ENCODE measurements around the gene TSEN34.

Gene TSEN34

DNA sequence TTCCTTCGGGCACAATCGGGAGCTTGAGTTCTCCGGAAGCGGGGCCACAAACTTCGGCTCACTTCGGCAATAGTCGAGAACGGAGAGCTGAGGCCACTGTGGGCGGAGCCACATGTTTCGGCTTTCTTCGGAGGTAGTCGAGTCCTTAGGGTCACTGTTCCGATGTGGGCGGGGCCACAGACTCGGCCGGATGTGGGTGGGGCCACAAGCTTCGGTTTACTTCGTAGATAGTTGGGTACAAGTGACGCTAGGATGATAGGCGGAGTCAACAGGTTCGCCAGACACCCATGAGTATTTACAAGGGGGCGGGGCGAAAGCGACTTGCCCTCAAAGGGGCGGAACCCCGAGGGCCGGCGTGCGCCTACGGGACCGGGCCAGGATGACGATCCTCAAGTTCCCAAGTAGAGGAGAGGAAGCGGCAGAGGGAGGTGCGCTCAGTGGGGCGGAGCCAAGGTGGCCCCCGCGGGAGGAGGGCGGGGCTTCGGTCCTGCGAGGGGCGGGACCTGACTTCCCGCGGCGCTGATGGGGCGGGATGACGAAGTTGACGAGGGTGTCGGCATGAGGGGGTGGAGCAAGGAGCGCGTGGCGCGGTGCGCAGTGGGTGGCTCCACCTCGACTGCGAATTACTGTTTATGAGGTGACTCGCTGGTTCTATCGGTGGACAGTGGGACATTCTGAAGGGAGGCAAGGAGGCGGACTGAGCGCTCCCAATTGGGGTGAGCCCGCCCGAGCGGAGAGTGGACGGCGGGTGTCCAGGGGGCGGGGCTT lies 1.2 kb upstream of the TSEN34 start:
- no peaks in the 10 kb centered on the region for H3K9me3 ChIP-seq (ENCODE audit: control insufficient read depth, insufficient read depth, low read depth, low read length)
- ChIA-PET POLR2A (interaction anchor here (0.5 to 6.4 kb wide), 24 partner anchors 10 to 384 kb away, joined by 3 to 241 read pairs (median 4); partner anchors contain the start of genes CNOT3, LENG1, LENG8 and LENG9), CTCF (interaction anchor here (0.7 to 3.2 kb wide), 12 partner anchors 8 to 201 kb away, joined by 3 to 28 read pairs (median 5); no protein-coding TSS in a partner anchor)
- H3K36me3 ChIP-seq (ENCODE audit: control insufficient read depth in 2 of 2, insufficient read depth in 1 of 2, low read length in 2 of 2) = peaks cover 25 to 43% of the 10 kb centered on the region in 2 experiments
- peaks cover 14% of the 10 kb centered on the region for H3K4me1 ChIP-seq (ENCODE audit: control insufficient read depth, insufficient read depth, low read length)
- H3K4me3 ChIP-seq (ENCODE audit: low read depth, low read length) = peak overlapping the region; percentile 87
- H3K27ac ChIP-seq (ENCODE audit: extremely low read depth, low read depth, low read length) = peak overlapping the region; percentile 95
- TF ChIP-seq ZNF423 (tag by site-specific recombination; IDR thresholded peaks at IDR 0.05) (peak; percentile 82), IKZF3 (tag by site-specific recombination; IDR thresholded peaks at IDR 0.05) (peak; percentile 51; the same call in 1 of the 2 replicates), KLF7 (tag by site-specific recombination; IDR thresholded peaks at IDR 0.05; ENCODE audit: borderline replicate concordance) (peak; percentile 73; the same call in 1 of the 2 replicates), ZNF2 (tag by site-specific recombination; IDR thresholded peaks at IDR 0.05) (peak; percentile 74), ZNF768 (tag by site-specific recombination; IDR thresholded peaks at IDR 0.05) (no peak), ZNF610 (tag by site-specific recombination; IDR thresholded peaks at IDR 0.05; ENCODE audit: borderline replicate concordance) (peak; percentile 84; the same call in 1 of the 2 replicates), REPIN1 (tag by site-specific recombination; IDR thresholded peaks at IDR 0.05; ENCODE audit: low read depth) (peak; percentile 52; the same call in 1 of the 2 replicates), ZNF132 (tag by site-specific recombination; IDR thresholded peaks at IDR 0.05; ENCODE audit: borderline replicate concordance) (no peak), GLIS2 (tag by site-specific recombination; IDR thresholded peaks at IDR 0.05) (peak; percentile 99), SP2 (tag by site-specific recombination; IDR thresholded peaks at IDR 0.05) (peak; percentile 89), ZBTB20 (tag by site-specific recombination; IDR thresholded peaks at IDR 0.05) (peak; percentile 49; the same call in 1 of the 2 replicates), ZXDB (tag by site-specific recombination; IDR thresholded peaks at IDR 0.05) (peak; percentile 92), KLF9 (tag by site-specific recombination; IDR thresholded peaks at IDR 0.05; ENCODE audit: low read depth) (peak; percentile 84), SCRT1 (tag by site-specific recombination; IDR thresholded peaks at IDR 0.05; ENCODE audit: borderline replicate concordance) (peak; percentile 98)
- TF ChIP-seq, protein P1, sequence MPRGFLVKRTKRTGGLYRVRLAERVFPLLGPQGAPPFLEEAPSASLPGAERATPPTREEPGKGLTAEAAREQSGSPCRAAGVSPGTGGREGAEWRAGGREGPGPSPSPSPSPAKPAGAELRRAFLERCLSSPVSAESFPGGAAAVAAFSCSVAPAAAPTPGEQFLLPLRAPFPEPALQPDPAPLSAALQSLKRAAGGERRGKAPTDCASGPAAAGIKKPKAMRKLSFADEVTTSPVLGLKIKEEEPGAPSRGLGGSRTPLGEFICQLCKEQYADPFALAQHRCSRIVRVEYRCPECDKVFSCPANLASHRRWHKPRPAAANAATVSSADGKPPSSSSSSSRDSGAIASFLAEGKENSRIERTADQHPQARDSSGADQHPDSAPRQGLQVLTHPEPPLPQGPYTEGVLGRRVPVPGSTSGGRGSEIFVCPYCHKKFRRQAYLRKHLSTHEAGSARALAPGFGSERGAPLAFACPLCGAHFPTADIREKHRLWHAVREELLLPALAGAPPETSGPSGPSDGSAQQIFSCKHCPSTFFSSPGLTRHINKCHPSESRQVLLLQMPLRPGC (tag by site-specific recombination; IDR thresholded peaks at IDR 0.05) = peak; percentile 67; the same call in 1 of the 2 replicates
- TF ChIP-seq, protein P2, sequence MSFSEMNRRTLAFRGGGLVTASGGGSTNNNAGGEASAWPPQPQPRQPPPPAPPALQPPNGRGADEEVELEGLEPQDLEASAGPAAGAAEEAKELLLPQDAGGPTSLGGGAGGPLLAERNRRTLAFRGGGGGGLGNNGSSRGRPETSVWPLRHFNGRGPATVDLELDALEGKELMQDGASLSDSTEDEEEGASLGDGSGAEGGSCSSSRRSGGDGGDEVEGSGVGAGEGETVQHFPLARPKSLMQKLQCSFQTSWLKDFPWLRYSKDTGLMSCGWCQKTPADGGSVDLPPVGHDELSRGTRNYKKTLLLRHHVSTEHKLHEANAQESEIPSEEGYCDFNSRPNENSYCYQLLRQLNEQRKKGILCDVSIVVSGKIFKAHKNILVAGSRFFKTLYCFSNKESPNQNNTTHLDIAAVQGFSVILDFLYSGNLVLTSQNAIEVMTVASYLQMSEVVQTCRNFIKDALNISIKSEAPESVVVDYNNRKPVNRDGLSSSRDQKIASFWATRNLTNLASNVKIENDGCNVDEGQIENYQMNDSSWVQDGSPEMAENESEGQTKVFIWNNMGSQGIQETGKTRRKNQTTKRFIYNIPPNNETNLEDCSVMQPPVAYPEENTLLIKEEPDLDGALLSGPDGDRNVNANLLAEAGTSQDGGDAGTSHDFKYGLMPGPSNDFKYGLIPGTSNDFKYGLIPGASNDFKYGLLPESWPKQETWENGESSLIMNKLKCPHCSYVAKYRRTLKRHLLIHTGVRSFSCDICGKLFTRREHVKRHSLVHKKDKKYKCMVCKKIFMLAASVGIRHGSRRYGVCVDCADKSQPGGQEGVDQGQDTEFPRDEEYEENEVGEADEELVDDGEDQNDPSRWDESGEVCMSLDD (tag by site-specific recombination; IDR thresholded peaks at IDR 0.05) = peak; percentile 100
- TF ChIP-seq, protein P3, sequence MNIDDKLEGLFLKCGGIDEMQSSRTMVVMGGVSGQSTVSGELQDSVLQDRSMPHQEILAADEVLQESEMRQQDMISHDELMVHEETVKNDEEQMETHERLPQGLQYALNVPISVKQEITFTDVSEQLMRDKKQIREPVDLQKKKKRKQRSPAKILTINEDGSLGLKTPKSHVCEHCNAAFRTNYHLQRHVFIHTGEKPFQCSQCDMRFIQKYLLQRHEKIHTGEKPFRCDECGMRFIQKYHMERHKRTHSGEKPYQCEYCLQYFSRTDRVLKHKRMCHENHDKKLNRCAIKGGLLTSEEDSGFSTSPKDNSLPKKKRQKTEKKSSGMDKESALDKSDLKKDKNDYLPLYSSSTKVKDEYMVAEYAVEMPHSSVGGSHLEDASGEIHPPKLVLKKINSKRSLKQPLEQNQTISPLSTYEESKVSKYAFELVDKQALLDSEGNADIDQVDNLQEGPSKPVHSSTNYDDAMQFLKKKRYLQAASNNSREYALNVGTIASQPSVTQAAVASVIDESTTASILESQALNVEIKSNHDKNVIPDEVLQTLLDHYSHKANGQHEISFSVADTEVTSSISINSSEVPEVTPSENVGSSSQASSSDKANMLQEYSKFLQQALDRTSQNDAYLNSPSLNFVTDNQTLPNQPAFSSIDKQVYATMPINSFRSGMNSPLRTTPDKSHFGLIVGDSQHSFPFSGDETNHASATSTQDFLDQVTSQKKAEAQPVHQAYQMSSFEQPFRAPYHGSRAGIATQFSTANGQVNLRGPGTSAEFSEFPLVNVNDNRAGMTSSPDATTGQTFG (tag by site-specific recombination; IDR thresholded peaks at IDR 0.05; ENCODE audit: borderline replicate concordance) = no peak
- TF ChIP-seq, protein P4, sequence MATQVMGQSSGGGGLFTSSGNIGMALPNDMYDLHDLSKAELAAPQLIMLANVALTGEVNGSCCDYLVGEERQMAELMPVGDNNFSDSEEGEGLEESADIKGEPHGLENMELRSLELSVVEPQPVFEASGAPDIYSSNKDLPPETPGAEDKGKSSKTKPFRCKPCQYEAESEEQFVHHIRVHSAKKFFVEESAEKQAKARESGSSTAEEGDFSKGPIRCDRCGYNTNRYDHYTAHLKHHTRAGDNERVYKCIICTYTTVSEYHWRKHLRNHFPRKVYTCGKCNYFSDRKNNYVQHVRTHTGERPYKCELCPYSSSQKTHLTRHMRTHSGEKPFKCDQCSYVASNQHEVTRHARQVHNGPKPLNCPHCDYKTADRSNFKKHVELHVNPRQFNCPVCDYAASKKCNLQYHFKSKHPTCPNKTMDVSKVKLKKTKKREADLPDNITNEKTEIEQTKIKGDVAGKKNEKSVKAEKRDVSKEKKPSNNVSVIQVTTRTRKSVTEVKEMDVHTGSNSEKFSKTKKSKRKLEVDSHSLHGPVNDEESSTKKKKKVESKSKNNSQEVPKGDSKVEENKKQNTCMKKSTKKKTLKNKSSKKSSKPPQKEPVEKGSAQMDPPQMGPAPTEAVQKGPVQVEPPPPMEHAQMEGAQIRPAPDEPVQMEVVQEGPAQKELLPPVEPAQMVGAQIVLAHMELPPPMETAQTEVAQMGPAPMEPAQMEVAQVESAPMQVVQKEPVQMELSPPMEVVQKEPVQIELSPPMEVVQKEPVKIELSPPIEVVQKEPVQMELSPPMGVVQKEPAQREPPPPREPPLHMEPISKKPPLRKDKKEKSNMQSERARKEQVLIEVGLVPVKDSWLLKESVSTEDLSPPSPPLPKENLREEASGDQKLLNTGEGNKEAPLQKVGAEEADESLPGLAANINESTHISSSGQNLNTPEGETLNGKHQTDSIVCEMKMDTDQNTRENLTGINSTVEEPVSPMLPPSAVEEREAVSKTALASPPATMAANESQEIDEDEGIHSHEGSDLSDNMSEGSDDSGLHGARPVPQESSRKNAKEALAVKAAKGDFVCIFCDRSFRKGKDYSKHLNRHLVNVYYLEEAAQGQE (tag by site-specific recombination; IDR thresholded peaks at IDR 0.05) = peak; percentile 33
- TF ChIP-seq, protein P5, sequence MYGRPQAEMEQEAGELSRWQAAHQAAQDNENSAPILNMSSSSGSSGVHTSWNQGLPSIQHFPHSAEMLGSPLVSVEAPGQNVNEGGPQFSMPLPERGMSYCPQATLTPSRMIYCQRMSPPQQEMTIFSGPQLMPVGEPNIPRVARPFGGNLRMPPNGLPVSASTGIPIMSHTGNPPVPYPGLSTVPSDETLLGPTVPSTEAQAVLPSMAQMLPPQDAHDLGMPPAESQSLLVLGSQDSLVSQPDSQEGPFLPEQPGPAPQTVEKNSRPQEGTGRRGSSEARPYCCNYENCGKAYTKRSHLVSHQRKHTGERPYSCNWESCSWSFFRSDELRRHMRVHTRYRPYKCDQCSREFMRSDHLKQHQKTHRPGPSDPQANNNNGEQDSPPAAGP (tag by site-specific recombination; IDR thresholded peaks at IDR 0.05) = peak; percentile 86
- TF ChIP-seq, protein P6, sequence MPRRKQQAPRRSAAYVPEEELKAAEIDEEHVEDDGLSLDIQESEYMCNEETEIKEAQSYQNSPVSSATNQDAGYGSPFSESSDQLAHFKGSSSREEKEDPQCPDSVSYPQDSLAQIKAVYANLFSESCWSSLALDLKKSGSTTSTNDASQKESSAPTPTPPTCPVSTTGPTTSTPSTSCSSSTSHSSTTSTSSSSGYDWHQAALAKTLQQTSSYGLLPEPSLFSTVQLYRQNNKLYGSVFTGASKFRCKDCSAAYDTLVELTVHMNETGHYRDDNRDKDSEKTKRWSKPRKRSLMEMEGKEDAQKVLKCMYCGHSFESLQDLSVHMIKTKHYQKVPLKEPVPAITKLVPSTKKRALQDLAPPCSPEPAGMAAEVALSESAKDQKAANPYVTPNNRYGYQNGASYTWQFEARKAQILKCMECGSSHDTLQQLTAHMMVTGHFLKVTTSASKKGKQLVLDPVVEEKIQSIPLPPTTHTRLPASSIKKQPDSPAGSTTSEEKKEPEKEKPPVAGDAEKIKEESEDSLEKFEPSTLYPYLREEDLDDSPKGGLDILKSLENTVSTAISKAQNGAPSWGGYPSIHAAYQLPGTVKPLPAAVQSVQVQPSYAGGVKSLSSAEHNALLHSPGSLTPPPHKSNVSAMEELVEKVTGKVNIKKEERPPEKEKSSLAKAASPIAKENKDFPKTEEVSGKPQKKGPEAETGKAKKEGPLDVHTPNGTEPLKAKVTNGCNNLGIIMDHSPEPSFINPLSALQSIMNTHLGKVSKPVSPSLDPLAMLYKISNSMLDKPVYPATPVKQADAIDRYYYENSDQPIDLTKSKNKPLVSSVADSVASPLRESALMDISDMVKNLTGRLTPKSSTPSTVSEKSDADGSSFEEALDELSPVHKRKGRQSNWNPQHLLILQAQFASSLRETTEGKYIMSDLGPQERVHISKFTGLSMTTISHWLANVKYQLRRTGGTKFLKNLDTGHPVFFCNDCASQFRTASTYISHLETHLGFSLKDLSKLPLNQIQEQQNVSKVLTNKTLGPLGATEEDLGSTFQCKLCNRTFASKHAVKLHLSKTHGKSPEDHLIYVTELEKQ (tag by site-specific recombination; IDR thresholded peaks at IDR 0.05; ENCODE audit: borderline replicate concordance) = no peak

Data from HEK293 (cell line).